ENCODE measurements around the gene CD300LG. TPM values are rescaled to one million over a fixed set of nuclear protein-coding genes. Genes with fewer than 3 reads are reported as not detected.

Gene CD300LG
- total RNA-seq, 4 donors from 2014 or later: 6.8 to 21.4 (median 9.5) TPM

GRCh38 chr17:43881758-43882505 lies 35.0 kb downstream of the CD300LG start:
- WGBS: 97% methylated on average over 20 of the region's 27 CpGs
- no peak overlapping the region for H3K4me3 ChIP-seq
- no peak overlapping the region for H3K27ac ChIP-seq
- TF ChIP-seq EP300 (IDR thresholded peaks at IDR 0.05): no peak
- no peak for TF ChIP-seq CTCF (IDR thresholded peaks at IDR 0.05)
- TF ChIP-seq POLR2A (IDR thresholded peaks at IDR 0.05): no peak
- no peak for TF ChIP-seq POLR2AphosphoS5 (IDR thresholded peaks at IDR 0.05)
- H3K36me3 ChIP-seq: peaks cover 6% of the 10 kb centered on the region
- no peaks in the 10 kb centered on the region for H3K27me3 ChIP-seq
- H3K9me3 ChIP-seq: no peaks in the 10 kb centered on the region
- H3K4me1 ChIP-seq: peaks cover 7% of the 10 kb centered on the region
- DNase-seq (ENCODE audit: low spot score in 2 of 2): no peak

- no peak overlapping the region for H3K4me3 ChIP-seq
- H3K36me3 ChIP-seq: peaks cover 6% of the 10 kb centered on the region
- TF ChIP-seq POLR2AphosphoS5 (IDR thresholded peaks at IDR 0.05) (no peak), POLR2A (IDR thresholded peaks at IDR 0.05) (no peak), EP300 (IDR thresholded peaks at IDR 0.05) (no peak), CTCF (IDR thresholded peaks at IDR 0.05) (no peak)
- H3K27me3 ChIP-seq: no peaks in the 10 kb centered on the region
- H3K9me3 ChIP-seq: no peaks in the 10 kb centered on the region
- H3K27ac ChIP-seq: no peak overlapping the region
- DNase-seq (ENCODE audit: low spot score in 2 of 2): no peak
- H3K4me1 ChIP-seq: peaks cover 7% of the 10 kb centered on the region
- WGBS: 93% methylated on average over 9 of the region's 14 CpGs
These were observed 35.9 kb downstream of the CD300LG start for GRCh38 chr17:43882761-43883415.

- Histone ChIP-seq H3K36me3 (no peaks in the 10 kb centered on the region), H3K27me3 (no peaks in the 10 kb centered on the region), H3K4me1 (no peaks in the 10 kb centered on the region), H3K4me3 (no peak overlapping the region), H3K27ac (no peak overlapping the region), H3K9me3 (no peaks in the 10 kb centered on the region)
- 75% methylated on average over 4 of the region's 4 CpGs for WGBS
- TF ChIP-seq POLR2A (IDR thresholded peaks at IDR 0.05) (no peak), POLR2AphosphoS5 (IDR thresholded peaks at IDR 0.05) (no peak), CTCF (IDR thresholded peaks at IDR 0.05) (no peak), EP300 (IDR thresholded peaks at IDR 0.05) (no peak)
- no peak for DNase-seq (ENCODE audit: low spot score in 2 of 2)
These were observed 41.6 kb downstream of the CD300LG start for GRCh38 chr17:43888548-43888947.

- H3K36me3 ChIP-seq: no peaks in the 10 kb centered on the region
- H3K4me3 ChIP-seq: no peak overlapping the region
- H3K4me1 ChIP-seq: no peaks in the 10 kb centered on the region
- no peak for DNase-seq (ENCODE audit: low spot score in 2 of 2)
- H3K9me3 ChIP-seq: no peaks in the 10 kb centered on the region
- no peaks in the 10 kb centered on the region for H3K27me3 ChIP-seq
- no peak overlapping the region for H3K27ac ChIP-seq
- WGBS: 100% methylated on average over 1 of the region's 1 CpG
- TF ChIP-seq EP300 (IDR thresholded peaks at IDR 0.05) (no peak), POLR2A (IDR thresholded peaks at IDR 0.05) (no peak), POLR2AphosphoS5 (IDR thresholded peaks at IDR 0.05) (no peak), CTCF (IDR thresholded peaks at IDR 0.05) (no peak)
These were observed 43.3 kb downstream of the CD300LG start for GRCh38 chr17:43890240-43890639.

GRCh38 chr17:43891851-43892646 lies 45.1 kb downstream of the CD300LG start:
- 68% methylated on average over 5 of the region's 5 CpGs for WGBS
- Histone ChIP-seq H3K4me3 (no peak overlapping the region), H3K36me3 (no peaks in the 10 kb centered on the region), H3K27ac (no peak overlapping the region), H3K4me1 (no peaks in the 10 kb centered on the region), H3K9me3 (no peaks in the 10 kb centered on the region), H3K27me3 (no peaks in the 10 kb centered on the region)
- no peak for DNase-seq (ENCODE audit: low spot score in 2 of 2)
- TF ChIP-seq POLR2A (IDR thresholded peaks at IDR 0.05): no peak
- TF ChIP-seq EP300 (IDR thresholded peaks at IDR 0.05): no peak
- TF ChIP-seq POLR2AphosphoS5 (IDR thresholded peaks at IDR 0.05): no peak
- TF ChIP-seq CTCF (IDR thresholded peaks at IDR 0.05): no peak

All from suprapubic skin (tissue), 4 donors.